GM18870 (cell line): Measurements from ENCODE around the gene MAP1LC3B2.

ENCODE experiments used
- ATAC-seq: cut with Tn5 transposase; IDR thresholded peaks from one replicate; pipeline ENCODE4 v1.9.1; 2021; ENCODE audit warnings: moderate library complexity; ENCODE audit not compliant: unreplicated experiment

The MAP1LC3B2 gene

GRCh38 chr12:116591855-116592637 is 32.9 kb downstream of the MAP1LC3B2 start:
- no peak for ATAC-seq

DNA sequence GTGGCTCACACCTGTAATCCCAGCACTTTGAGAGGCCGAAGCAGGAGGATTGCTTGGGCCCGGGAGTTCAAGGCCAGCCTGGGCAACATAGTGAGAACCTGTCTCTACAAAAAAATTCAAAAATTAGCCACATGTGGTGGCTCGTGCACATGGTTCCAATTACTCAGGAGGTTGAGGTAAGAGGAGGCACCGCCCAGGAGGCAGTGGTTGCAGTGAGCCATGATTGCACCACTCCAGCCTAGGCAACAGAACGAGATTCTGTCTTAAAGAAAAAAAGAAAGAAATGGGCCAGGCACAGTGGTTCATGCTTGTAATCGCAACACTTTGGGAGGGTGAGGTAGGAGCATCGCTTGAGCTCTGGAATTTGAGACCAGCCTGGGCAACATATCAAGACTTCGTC is 33.5 kb downstream of the MAP1LC3B2 start:
- no peak for ATAC-seq

DNA sequence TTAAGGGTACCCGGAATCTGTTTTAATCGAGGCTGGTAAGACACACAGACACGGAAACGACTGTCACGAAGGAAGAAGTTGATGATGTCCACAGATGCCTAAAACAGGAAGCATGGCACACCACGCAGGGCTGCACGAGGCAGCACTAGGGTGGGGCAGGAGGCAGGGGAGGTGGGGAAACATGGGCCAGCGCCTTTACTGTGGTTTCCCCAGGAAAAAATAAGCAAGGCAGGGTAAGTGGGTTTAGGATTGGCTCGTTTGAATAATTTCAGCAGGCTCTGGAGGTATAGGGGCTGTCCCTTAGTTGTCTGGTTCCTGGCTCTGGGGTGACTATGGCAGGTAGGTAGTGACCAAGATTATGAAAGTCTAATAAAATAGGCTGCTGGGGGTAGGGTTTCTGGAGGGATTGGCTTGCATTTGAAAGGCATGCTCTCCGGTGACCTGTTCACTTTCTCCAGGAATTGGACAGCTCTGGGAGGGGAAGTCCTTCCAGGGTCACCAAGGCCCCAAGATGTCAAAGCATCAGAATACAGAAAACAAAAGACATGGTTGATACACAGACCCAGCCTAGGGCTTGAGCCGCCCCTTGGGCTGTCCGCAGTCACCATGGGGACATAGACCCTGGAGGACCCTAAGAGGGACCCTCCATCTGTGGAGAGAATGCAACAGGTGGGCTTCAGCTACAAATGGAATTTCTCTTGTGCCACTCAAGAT is 35.3 kb downstream of the MAP1LC3B2 start:
- ATAC-seq: no peak

DNA sequence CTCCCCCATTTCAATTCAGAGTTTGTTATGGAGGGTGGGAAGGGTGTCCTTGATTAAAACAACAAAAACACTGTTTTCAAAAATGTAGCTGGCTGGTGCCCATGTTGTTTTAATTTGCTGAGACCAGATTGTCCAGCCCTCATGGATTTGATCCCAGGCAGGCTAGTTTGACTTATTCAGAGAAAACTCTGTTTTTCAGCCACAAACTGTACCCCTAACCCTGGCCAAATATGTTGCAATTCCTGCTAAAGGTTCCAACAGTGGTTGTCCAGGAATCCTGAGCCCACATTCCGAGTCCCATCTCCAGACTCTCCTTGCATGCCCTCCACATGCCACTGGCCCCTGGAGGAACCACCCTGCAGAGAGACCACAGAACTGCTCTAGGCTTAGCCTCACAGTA is 36.0 kb downstream of the MAP1LC3B2 start:
- ATAC-seq: no peak

DNA sequence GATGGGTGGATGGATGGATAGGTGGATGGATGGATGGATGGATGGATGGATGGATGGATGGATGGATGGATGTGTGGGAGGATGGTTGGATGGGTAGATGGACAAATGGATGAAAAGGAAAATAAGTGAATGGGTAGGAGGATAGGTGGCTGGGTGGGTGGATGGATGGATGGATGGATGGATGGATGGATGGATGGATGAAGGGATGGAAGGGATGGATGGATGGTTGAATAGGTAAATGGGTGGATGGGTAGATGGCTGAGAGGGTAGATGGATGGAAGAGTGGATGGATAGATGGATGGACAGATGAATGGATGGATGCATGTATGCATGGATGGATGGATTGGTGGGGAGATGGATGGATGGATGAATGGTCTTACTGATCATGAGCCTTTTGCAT is 36.5 kb downstream of the MAP1LC3B2 start:
- ATAC-seq: no peak

- no peak for ATAC-seq
Measured at GRCh38 chr12:116597886-116598285, 38.7 kb downstream of the MAP1LC3B2 start.

DNA sequence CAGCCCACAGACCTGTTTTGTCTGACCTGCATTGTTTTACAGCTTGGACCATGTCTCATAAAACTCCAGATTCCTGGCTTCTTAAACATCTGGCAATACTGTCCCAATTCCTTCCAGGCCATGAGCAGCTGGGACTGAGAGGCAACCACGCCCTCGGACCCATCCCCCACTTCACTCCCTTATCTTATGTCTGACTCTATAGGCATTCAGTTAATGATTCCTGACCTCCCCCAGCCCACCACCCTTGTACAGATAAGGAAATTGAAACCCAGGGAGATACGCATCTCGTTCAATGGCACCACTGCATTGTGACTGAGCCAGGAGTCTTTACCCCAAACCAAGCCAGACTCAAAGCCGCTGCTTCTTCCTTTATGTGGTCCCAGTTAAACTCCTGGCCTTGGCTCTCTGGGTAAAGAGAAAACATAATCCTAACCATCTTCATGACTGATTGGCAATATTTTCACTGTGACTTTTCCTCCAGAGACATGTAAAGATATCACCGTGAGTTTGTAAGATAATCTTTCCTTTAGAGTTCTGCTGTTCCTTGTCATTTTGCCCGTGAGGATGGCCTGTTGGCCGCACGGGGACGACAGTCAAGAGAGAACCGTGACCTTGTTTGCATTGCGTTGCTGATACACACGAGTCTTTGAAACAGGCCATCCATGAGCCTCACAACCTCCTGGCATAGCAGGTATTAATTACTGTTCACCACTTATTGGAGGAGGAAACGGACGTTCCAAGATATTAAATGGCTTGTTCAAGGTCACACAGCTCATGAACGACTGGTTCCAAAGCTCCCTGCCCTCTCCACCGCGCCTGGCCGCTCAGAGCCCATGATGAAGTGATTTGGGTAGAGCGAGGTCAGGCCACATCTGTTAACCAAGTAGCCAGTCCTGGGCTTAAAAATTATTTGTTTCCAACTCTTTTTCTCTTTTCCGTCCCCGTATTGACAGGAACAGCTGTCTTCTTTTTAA is 39.4 kb downstream of the MAP1LC3B2 start:
- ATAC-seq: no peak

- no peak for ATAC-seq
Measured at GRCh38 chr12:116599285-116600136, 40.3 kb downstream of the MAP1LC3B2 start.

DNA sequence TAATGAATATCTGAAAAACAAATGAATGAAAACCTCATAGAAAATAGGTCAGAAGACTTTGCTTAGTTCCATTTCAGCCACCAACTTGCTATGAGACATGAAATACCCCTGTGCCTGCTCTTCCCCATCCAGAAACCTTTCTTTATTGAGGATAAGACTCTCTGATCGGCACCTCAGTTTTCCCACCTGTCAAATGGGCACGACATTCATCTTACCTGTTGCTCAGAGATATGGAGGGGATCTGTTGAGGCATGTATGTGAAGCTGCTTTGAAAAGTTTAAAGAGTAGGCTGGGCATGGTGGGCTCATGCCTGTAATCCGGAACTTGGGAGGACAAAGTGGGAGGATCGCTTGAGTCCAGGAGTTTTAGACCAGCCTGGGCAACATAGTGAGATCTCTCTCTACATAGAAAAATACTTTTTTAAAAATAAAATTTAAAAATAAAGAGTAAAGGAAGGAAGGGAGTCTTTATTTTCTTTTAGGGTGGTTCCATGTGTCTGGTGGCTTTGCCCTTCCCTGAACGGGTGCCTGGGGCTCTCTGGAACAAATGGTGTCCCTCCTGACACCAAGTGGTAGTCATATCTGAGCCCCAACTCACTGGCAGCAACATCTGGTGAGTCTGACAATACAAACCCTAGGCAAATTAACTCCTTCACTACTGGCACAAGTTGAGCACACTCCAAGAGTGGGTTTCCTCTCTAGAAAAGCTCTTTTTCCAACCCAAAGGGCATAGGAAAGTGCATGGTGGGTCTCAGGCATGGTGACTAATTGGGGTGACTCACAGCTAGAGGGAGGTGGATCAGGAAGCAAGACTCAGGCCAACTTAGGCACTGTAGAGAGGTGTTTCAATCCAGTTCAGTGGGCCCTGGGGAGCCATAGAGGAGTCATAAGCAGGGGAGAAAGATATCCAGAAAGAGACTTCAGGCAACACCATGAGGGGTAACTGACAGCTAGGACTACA is 42.1 kb downstream of the MAP1LC3B2 start:
- ATAC-seq: no peak

GRCh38 chr12:116601933-116602810 is 43.0 kb downstream of the MAP1LC3B2 start:
- ATAC-seq: no peak

DNA sequence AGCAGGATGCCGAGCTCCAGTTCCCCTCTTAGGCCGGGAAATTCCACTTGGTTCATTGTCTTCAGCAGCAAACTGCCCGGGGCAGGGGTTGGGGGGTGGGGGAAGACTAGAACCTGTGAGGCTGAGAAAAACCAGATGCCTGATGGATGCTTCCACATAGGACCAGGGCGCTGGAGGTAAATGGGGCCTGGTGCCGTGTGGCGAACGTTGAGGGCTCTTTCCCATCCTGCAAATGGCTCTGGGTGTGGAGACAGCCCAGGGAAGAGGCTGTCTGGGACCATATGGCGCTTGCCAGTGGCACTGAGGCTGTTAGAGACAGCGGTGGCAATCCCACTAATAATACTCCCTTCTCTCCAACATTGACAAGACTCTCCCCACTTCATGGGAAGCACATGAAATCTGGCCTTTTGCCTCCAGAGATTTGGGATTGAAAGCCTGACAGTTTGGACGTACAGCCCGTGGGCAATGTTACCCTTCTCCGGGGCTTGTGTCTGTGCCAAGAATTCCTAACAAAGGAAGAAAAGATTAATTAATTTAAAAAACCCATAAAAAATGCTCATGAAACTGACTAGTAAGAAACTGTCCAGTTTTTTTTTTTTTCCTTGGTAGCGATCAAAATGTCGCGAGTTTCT is 44.5 kb downstream of the MAP1LC3B2 start:
- ATAC-seq: no peak

DNA sequence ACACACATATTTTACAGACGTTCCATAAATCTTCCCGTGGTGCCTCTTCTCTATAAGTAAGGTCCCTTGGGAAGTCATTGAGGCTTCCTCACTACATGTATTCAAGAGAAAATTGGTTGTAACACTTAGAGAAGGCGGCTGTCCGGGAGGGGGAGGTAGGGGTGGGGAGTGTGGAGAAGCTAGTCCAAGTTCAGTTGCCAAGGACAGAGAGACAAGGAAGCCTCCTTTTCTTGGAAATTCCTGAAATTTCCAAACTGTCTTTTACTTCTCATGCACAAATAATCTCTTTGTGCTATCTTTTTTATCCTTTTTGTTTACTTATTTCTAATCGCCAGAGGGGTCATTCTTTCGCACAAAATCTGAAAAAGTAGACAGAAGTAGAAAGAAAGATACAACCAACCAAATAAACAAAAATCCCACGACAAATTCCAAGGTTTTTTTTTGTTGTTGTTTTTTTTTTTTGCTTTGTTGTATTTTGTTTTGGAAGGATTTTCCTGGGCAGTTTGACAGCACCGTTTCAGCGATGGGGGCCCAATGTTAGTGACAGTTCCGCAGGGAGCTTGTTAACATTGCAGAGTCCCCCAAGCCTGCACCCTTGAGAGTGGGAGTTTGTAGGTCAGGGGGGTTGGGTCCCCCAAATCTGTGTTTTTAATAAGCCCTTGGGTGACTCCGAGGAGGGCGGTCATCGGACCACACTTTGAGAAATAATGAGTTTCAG is 45.2 kb downstream of the MAP1LC3B2 start:
- no peak for ATAC-seq

DNA sequence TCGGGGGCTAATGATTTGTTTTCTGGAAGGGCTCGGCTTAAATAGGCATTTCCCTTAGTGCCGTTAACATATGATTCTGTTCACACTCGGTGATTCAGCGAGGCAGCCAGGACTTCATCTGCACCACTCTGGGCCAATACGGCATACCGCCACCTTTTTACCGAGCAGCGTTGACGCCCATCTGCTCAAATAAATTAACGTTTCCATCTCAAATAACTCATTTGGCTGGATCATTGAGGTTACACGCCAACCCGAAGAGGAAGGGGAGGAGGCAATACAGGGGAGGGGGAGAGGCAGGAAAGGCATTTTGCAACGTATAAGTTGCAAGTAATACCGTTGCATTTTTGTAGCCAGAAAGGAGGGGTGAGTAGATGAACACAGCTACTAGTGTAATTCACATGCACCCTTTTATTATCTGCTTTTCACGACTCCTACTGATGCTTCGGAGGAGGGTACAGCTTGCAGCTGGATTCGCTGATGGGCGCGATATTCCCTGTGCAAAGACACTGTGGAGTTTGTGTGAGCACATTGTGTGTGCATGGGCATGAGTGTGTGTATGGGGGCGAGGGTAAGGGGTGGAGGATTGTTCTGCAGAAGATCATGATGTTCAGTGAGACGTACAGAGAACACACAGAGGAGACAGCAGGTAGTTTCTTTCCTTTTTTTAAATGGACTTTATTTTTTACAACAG is 45.9 kb downstream of the MAP1LC3B2 start:
- no peak for ATAC-seq

GRCh38 chr12:116606397-116606796 is 47.2 kb downstream of the MAP1LC3B2 start:
- ATAC-seq: no peak

DNA sequence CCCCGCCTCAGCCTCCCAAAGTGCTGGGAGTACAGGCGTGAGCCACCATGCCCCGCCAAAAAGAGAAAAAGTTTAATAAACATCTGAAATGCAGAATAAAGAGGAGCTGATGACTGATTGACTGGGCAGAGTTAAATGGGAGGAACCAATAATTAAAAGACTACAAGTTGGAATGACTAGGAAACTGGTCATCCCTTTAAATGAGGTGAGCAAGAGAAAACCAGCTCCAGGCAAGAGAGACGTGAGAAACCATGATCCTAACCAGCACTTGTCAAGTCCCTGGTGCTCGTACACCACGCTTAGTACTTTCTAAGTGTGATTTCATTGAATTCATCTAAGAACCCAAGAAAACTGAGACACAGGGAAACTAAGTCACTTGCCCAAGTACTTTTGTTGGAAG is 47.9 kb downstream of the MAP1LC3B2 start:
- ATAC-seq: no peak

GRCh38 chr12:116609319-116610114 is 50.3 kb downstream of the MAP1LC3B2 start:
- no peak for ATAC-seq
